NCI-H226 (cell line): ENCODE data around the gene QRFPR.
"Not testable (repeated sequence)": the region's sequence is repeated elsewhere in the genome, so short reads cannot be mapped to it uniquely, and the experiment has no call there.

ENCODE experiments used
- DNase-seq: peaks from one replicate; pipeline ENCODE4 v3.0.0-alpha.2; 2015

Gene QRFPR

GRCh38 chr4:121338518-121338917 is 42.3 kb downstream of the QRFPR start:
- no peak for DNase-seq

GRCh38 chr4:121336706-121337105 is 44.1 kb downstream of the QRFPR start:
- no peak for DNase-seq

- DNase-seq = no peak
Observed at GRCh38 chr4:121330180-121330665, 50.6 kb downstream of the QRFPR start.

GRCh38 chr4:121326597-121326996 is 54.2 kb downstream of the QRFPR start:
- DNase-seq = no peak

GRCh38 chr4:121324331-121324730 is 56.5 kb downstream of the QRFPR start:
- no peak for DNase-seq

GRCh38 chr4:121321466-121321865 is 59.4 kb downstream of the QRFPR start:
- no peak for DNase-seq

GRCh38 chr4:121316091-121316490 is 64.7 kb downstream of the QRFPR start:
- DNase-seq = no peak

GRCh38 chr4:121313430-121313829 is 67.4 kb downstream of the QRFPR start:
- not testable (repeated sequence) for DNase-seq

- DNase-seq = no peak
Observed at GRCh38 chr4:121308828-121309227, 72.0 kb downstream of the QRFPR start.

GRCh38 chr4:121308328-121308663 is 72.5 kb downstream of the QRFPR start:
- peak; percentile 5 for DNase-seq

- peak; percentile 54 for DNase-seq
Observed at GRCh38 chr4:121307445-121308327, 73.1 kb downstream of the QRFPR start.

- DNase-seq = no peak
Observed at GRCh38 chr4:121306931-121307330, 73.9 kb downstream of the QRFPR start.

- no peak for DNase-seq
Observed at GRCh38 chr4:121304893-121305292, 75.9 kb downstream of the QRFPR start.

- no peak for DNase-seq
Observed at GRCh38 chr4:121299367-121299766, 81.5 kb downstream of the QRFPR start.

- no peak for DNase-seq
Observed at GRCh38 chr4:121283319-121283718, 97.5 kb downstream of the QRFPR start.

GRCh38 chr4:121280425-121280824 is 100.4 kb downstream of the QRFPR start:
- no peak for DNase-seq

- DNase-seq = peak; percentile 67
Observed at GRCh38 chr4:121278811-121279368, 101.9 kb downstream of the QRFPR start.
